OCI-LY7 (cell line): ENCODE results near the gene RBM19. TPM values are rescaled to one million over a fixed set of nuclear protein-coding genes. Genes with fewer than 3 reads are reported as not detected.

Experiments
- BruUV-seq: library from RNA; stranded (reverse); fragments of 400-500 nt; replicated peaks from 2 replicates; lab custom pipeline; 2021; lab: Mats Ljungman, UMichigan
- CTCF ChIA-PET: fragments of 300-600 bp; sonication (Branson Sonifier 250); formaldehyde crosslinking; loops from one replicate; lab custom pipeline; 2022; ENCODE audit warnings: antibody characterized with exemption; ENCODE audit not compliant: unreplicated experiment; lab: Charles Lee
- POLR2A ChIA-PET: fragments of 300-600 bp; sonication (Branson Sonifier 250); formaldehyde crosslinking; loops from one replicate; lab custom pipeline; 2022; ENCODE audit warnings: antibody characterized with exemption; lab: Charles Lee
- DNase-seq: peaks from one replicate; pipeline ENCODE4 v3.0.0-alpha.2; 2015; ENCODE audit warnings: low spot score
- H2AFZ ChIP-seq: fragments of 200-600 bp; sonication (generic), shearing (Covaris generic); 2 replicates; pipeline ENCODE4 v1.6.1; 2014; ENCODE audit warnings: mild to moderate bottlenecking, antibody characterized with exemption, low read length, moderate library complexity
- H3K27ac ChIP-seq: fragments of 200-600 bp; sonication (generic); 2 replicates; pipeline ENCODE4 v1.5.1; 2014; ENCODE audit warnings: mixed run types, low read depth, mild to moderate bottlenecking, moderate library complexity, low read length, inconsistent platforms; ENCODE audit not compliant: poor library complexity, severe bottlenecking
- H3K36me3 ChIP-seq: fragments of 200-600 bp; sonication (generic); 2 replicates; pipeline ENCODE4 v1.6.1; 2014; ENCODE audit warnings: mild to moderate bottlenecking, antibody characterized with exemption, low read length, moderate library complexity, mixed read lengths; ENCODE audit not compliant: insufficient read depth
- H3K4me1 ChIP-seq: fragments of 200-600 bp; sonication (generic); 2 replicates; pipeline ENCODE4 v1.5.1; 2014; ENCODE audit warnings: mild to moderate bottlenecking, low read length; ENCODE audit not compliant: insufficient read depth, poor library complexity, severe bottlenecking
- H3K4me2 ChIP-seq: fragments of 200-600 bp; sonication (generic); 2 replicates; pipeline ENCODE4 v1.6.1; 2014; ENCODE audit warnings: mild to moderate bottlenecking, low read length
- H3K4me3 ChIP-seq: fragments of 200-600 bp; sonication (generic); 2 replicates; pipeline ENCODE4 v1.5.1; 2014; ENCODE audit warnings: mild to moderate bottlenecking, low read depth, low read length; ENCODE audit not compliant: poor library complexity, severe bottlenecking
- H3K79me2 ChIP-seq: fragments of 200-600 bp; sonication (generic); 2 replicates; pipeline ENCODE4 v1.6.1; 2016; ENCODE audit warnings: low read depth, mild to moderate bottlenecking, low read length, moderate library complexity, mixed read lengths; ENCODE audit not compliant: insufficient read depth
- H3K9me2 ChIP-seq: fragments of 200-600 bp; sonication (generic); 2 replicates; pipeline ENCODE4 v1.6.1; 2016; ENCODE audit warnings: mild to moderate bottlenecking, low read length, mixed read lengths; ENCODE audit not compliant: insufficient read depth
- H3K9me3 ChIP-seq: fragments of 200-600 bp; sonication (generic); 2 replicates; pipeline ENCODE4 v1.6.1; 2014; ENCODE audit warnings: mild to moderate bottlenecking, mixed run types, low read length, mixed read lengths
- H4K20me1 ChIP-seq: fragments of 200-600 bp; sonication (generic); 2 replicates; pipeline ENCODE4 v1.6.1; 2014; ENCODE audit warnings: mild to moderate bottlenecking, antibody characterized with exemption, low read length, moderate library complexity, mixed read lengths; ENCODE audit not compliant: insufficient read depth
- CTCF ChIP-seq: fragments of 200-600 bp; sonication (generic); conservative IDR thresholded peaks from 2 replicates; pipeline ENCODE4 v1.5.1; 2014; ENCODE audit warnings: mild to moderate bottlenecking, antibody characterized with exemption, low read length, moderate library complexity, mixed read lengths
- EZH2phosphoT487 ChIP-seq: fragments of 200-600 bp; sonication (generic); IDR thresholded peaks from 2 replicates; pipeline ENCODE4 v1.6.1; 2018; ENCODE audit warnings: low read depth, borderline replicate concordance, mild to moderate bottlenecking, mixed run types, antibody characterized with exemption, low read length, moderate library complexity, mixed read lengths
- intact Hi-C: fragments of 100-400 bp; cut with micrococcal nuclease; formaldehyde crosslinking; loops from one replicate; pipeline ENCODE4 v1.10.0; 2022; ENCODE audit not compliant: unreplicated experiment
- total RNA-seq, 2 experiments: library from RNA; depleted of rRNA in 1 of 2; stranded (reverse); fragments of >200 nt in 1 of 2; shearing (Covaris generic) in 1 of 2; gene quantifications; 2 replicates each; pipeline ENCODE4 v1.2.3, GENCODE V29; 2014 to 2022

Gene RBM19
- total RNA-seq, 2 experiments from 2014 or later: 37.8 to 46.2 TPM

- Histone ChIP-seq H3K4me2 (no peak overlapping the region), H3K9me2 (no peaks in the 10 kb centered on the region), H3K4me3 (no peak overlapping the region), H3K79me2 (no peaks in the 10 kb centered on the region), H3K27ac (no peak overlapping the region), H4K20me1 (no peaks in the 10 kb centered on the region), H3K9me3 (no peaks in the 10 kb centered on the region), H3K36me3 (peaks cover 55% of the 10 kb centered on the region), H3K4me1 (peaks cover 10% of the 10 kb centered on the region), H2AFZ (no peak overlapping the region)
- TF ChIP-seq CTCF: no peak
- no peak for TF ChIP-seq EZH2phosphoT487
- intact Hi-C loops: no loop called here
- no peak for DNase-seq
- BruUV-seq: no TSS peak
- ChIA-PET CTCF (no interaction called here), POLR2A (no interaction called here)
Observed at GRCh38 chr12:113923251-113923650, 42.9 kb downstream of the RBM19 start.

GRCh38 chr12:113921430-113921829 is 44.7 kb downstream of the RBM19 start:
- no TSS peak for BruUV-seq
- no peak for DNase-seq
- CTCF ChIA-PET: no interaction called here
- POLR2A ChIA-PET: no interaction called here
- Histone ChIP-seq H4K20me1 (no peaks in the 10 kb centered on the region), H3K9me2 (no peaks in the 10 kb centered on the region), H3K79me2 (no peaks in the 10 kb centered on the region), H3K27ac (no peak overlapping the region), H2AFZ (no peak overlapping the region), H3K9me3 (no peaks in the 10 kb centered on the region), H3K4me3 (no peak overlapping the region), H3K4me2 (no peak overlapping the region), H3K36me3 (peaks cover 49% of the 10 kb centered on the region), H3K4me1 (peaks cover 28% of the 10 kb centered on the region)
- intact Hi-C loops: no loop called here
- TF ChIP-seq EZH2phosphoT487 (no peak), CTCF (no peak)

GRCh38 chr12:113919791-113920190 is 46.3 kb downstream of the RBM19 start:
- no peak for DNase-seq
- Histone ChIP-seq H3K36me3 (peaks cover 44% of the 10 kb centered on the region), H3K79me2 (no peaks in the 10 kb centered on the region), H3K4me3 (no peak overlapping the region), H3K4me2 (no peak overlapping the region), H3K9me3 (no peaks in the 10 kb centered on the region), H2AFZ (no peak overlapping the region), H3K9me2 (no peaks in the 10 kb centered on the region), H3K27ac (no peak overlapping the region), H3K4me1 (peaks cover 31% of the 10 kb centered on the region), H4K20me1 (no peaks in the 10 kb centered on the region)
- no peak for TF ChIP-seq EZH2phosphoT487
- TF ChIP-seq CTCF: no peak
- POLR2A ChIA-PET: no interaction called here
- BruUV-seq: no TSS peak
- intact Hi-C loops: no loop called here
- CTCF ChIA-PET: no interaction called here
